ENCODE results near the gene HECW1.
"Not testable (repeated sequence)": the region's sequence is repeated elsewhere in the genome, so short reads cannot be mapped to it uniquely, and the experiment has no call there.

Gene HECW1

GRCh38 chr7:43112941-43113621 lies 634 bp downstream of the HECW1 start:
- no peak for DNase-seq (ENCODE audit: low read depth)

GRCh38 chr7:43113622-43114457 lies 1.4 kb downstream of the HECW1 start:
- DNase-seq (ENCODE audit: low read depth), result no peak

GRCh38 chr7:43114458-43114780 lies 2.0 kb downstream of the HECW1 start:
- no peak for DNase-seq (ENCODE audit: low read depth)

GRCh38 chr7:43116451-43116850 lies 4.0 kb downstream of the HECW1 start:
- DNase-seq (ENCODE audit: low read depth), result no peak

GRCh38 chr7:43117095-43117494 lies 4.6 kb downstream of the HECW1 start:
- no peak for DNase-seq (ENCODE audit: low read depth)

GRCh38 chr7:43117861-43118260 lies 5.4 kb downstream of the HECW1 start:
- DNase-seq (ENCODE audit: low read depth), result no peak

GRCh38 chr7:43118313-43118712 lies 5.9 kb downstream of the HECW1 start:
- no peak for DNase-seq (ENCODE audit: low read depth)

- DNase-seq (ENCODE audit: low read depth), result no peak
These were observed 7.1 kb downstream of the HECW1 start for GRCh38 chr7:43119371-43120075.

- no peak for DNase-seq (ENCODE audit: low read depth)
These were observed 9.5 kb downstream of the HECW1 start for GRCh38 chr7:43121973-43122372.

- no peak for DNase-seq (ENCODE audit: low read depth)
These were observed 11.0 kb downstream of the HECW1 start for GRCh38 chr7:43123457-43123856.

- DNase-seq (ENCODE audit: low read depth), result no peak
These were observed 11.9 kb downstream of the HECW1 start for GRCh38 chr7:43124388-43124787.

GRCh38 chr7:43130347-43130746 lies 17.9 kb downstream of the HECW1 start:
- DNase-seq (ENCODE audit: low read depth), result no peak

- DNase-seq (ENCODE audit: low read depth), result no peak
These were observed 22.7 kb downstream of the HECW1 start for GRCh38 chr7:43135129-43135528.

- DNase-seq (ENCODE audit: low read depth), result no peak
These were observed 23.6 kb downstream of the HECW1 start for GRCh38 chr7:43136064-43136463.

GRCh38 chr7:43137121-43137744 lies 24.8 kb downstream of the HECW1 start:
- not testable (repeated sequence) for DNase-seq (ENCODE audit: low read depth)

- no peak for DNase-seq (ENCODE audit: low read depth)
These were observed 25.4 kb downstream of the HECW1 start for GRCh38 chr7:43137811-43138210.

GRCh38 chr7:43138710-43139109 lies 26.3 kb downstream of the HECW1 start:
- DNase-seq (ENCODE audit: low read depth), result no peak

- DNase-seq (ENCODE audit: low read depth), result no peak
These were observed 26.7 kb downstream of the HECW1 start for GRCh38 chr7:43139137-43139536.

- no peak for DNase-seq (ENCODE audit: low read depth)
These were observed 27.7 kb downstream of the HECW1 start for GRCh38 chr7:43140186-43140585.

GRCh38 chr7:43141091-43141490 lies 28.6 kb downstream of the HECW1 start:
- DNase-seq (ENCODE audit: low read depth), result no peak

- DNase-seq (ENCODE audit: low read depth), result no peak
These were observed 30.3 kb downstream of the HECW1 start for GRCh38 chr7:43142703-43143102.

GRCh38 chr7:43143918-43144589 lies 31.6 kb downstream of the HECW1 start:
- DNase-seq (ENCODE audit: low read depth), result no peak
